Epithelial cell of proximal tubule (primary cell): Measurements from ENCODE around the gene KLF1. TPM values are rescaled to one million over a fixed set of nuclear protein-coding genes. Genes with fewer than 3 reads are reported as not detected.
"Not testable (repeated sequence)": the region's sequence is repeated elsewhere in the genome, so short reads cannot be mapped to it uniquely, and the experiment has no call there.

ENCODE experiments used
- DNase-seq: peaks from one replicate; pipeline ENCODE4 v3.0.0-alpha.2; 2011; ENCODE audit warnings: low read depth
- H3K4me3 ChIP-seq: 2 replicates; pipeline ENCODE4 v1.5.1; 2011; ENCODE audit warnings: low read depth, mild to moderate bottlenecking, low read length
- total RNA-seq: library from RNA; depleted of rRNA; stranded (reverse); fragments of >200 nt; gene quantifications from 2 replicates; pipeline ENCODE4 v1.2.3, GENCODE V29; 2015
- TF ChIP-seq, protein P1 (sequence below): conservative IDR thresholded peaks from 2 replicates; pipeline ENCODE4 v1.5.1; 2012; ENCODE audit warnings: low read depth, mild to moderate bottlenecking, low read length

Gene KLF1
- total RNA-seq, 1 donor from 2014 or later: not detected

DNA sequence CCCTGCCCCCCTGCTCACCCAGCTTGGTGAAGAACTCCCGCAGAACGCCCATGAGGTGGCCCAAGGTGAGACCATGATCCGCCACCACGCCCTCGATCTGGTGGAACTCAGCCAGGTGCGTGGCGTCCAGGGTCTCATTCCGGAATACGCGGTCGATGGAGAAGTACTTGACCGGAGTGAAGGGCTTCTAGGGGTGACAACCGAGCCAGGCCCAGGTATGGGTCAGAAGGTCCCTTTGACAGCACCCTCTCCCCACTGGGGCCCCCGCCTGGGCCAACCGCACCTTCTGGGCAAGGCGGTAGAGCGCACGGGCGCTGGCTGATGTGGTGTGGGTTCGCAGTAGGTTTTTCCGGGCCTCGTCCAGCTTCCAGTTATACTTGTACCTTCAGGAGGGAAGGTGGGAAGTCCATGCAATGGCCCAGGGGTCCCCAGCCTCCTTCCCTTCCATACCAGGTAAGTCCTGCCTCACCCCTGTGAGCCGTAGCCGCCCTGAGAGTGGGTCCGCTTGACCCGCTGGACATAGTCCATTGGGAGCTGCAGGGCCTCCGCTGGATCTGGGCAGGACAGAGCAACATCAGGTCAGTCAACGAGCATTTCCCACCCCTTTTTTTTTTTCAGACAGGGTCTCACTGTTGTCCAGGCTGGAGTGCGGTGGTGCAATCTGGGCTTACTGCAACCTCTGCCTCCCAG is 37.8 kb upstream of the KLF1 start:
- no peak for DNase-seq
- TF ChIP-seq, protein P1, sequence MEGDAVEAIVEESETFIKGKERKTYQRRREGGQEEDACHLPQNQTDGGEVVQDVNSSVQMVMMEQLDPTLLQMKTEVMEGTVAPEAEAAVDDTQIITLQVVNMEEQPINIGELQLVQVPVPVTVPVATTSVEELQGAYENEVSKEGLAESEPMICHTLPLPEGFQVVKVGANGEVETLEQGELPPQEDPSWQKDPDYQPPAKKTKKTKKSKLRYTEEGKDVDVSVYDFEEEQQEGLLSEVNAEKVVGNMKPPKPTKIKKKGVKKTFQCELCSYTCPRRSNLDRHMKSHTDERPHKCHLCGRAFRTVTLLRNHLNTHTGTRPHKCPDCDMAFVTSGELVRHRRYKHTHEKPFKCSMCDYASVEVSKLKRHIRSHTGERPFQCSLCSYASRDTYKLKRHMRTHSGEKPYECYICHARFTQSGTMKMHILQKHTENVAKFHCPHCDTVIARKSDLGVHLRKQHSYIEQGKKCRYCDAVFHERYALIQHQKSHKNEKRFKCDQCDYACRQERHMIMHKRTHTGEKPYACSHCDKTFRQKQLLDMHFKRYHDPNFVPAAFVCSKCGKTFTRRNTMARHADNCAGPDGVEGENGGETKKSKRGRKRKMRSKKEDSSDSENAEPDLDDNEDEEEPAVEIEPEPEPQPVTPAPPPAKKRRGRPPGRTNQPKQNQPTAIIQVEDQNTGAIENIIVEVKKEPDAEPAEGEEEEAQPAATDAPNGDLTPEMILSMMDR: no peak
- H3K4me3 ChIP-seq: no peak overlapping the region

DNA sequence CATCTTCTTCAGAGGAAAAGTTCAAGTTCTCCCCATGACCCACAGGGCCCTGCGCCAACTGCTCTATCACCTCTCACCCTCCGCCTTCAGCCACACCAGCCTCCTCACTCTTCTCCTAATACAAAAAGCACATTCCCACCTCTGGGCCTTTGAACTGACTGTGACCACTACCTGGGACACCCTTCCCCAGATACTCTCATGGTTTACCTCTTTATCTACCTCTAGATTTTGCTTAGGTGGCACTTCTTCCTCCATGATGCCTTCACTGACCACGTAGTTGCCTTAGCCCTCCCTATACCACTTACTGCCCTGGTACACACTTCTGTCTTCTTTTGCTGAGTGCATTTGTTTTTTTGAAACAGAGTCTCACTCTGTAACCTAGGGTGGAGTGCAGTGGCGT is 36.0 kb upstream of the KLF1 start:
- no peak for DNase-seq
- TF ChIP-seq, protein P1: no peak
- no peak overlapping the region for H3K4me3 ChIP-seq

DNA sequence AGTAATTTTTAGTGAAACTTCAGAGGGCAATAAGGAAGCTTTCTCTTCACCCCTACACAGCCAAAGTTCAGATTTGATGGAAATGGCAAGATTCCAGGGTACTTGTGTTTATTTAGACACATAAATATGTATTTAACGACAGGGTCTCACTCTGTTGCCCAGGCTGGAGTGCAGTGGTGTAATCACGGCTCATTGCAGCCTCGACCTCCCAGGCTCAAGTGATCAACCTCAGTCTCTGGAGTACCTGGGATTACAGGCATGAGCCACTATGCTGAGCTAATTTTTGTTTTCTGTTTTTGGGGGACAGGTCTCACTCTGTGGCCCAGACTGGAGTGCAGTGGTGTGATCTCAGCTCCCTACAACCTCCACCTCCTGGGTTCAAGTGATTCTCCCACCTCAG is 34.0 kb upstream of the KLF1 start:
- TF ChIP-seq, protein P1: no peak
- H3K4me3 ChIP-seq: no peak overlapping the region
- no peak for DNase-seq

DNA sequence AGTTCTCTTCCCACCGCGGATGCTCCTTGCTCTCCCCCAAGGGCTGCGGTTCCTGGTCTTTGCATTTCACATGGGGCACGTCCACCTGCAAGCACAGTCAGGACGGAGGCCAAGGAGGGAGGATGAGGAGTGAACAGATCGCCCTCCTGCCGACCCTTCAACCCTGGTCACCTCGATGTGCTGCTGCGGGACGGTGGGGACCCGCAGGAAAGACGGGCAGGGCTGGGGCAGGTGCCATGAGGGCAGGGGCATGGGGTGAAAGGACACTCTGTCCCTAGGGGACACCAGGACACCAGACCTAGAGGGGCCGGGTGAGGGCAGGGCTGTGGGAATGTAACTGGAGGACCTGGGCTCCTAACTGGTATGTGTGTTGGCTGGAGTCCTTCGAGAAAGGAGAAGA is 31.3 kb upstream of the KLF1 start:
- TF ChIP-seq, protein P1: no peak
- no peak for DNase-seq
- no peak overlapping the region for H3K4me3 ChIP-seq

DNA sequence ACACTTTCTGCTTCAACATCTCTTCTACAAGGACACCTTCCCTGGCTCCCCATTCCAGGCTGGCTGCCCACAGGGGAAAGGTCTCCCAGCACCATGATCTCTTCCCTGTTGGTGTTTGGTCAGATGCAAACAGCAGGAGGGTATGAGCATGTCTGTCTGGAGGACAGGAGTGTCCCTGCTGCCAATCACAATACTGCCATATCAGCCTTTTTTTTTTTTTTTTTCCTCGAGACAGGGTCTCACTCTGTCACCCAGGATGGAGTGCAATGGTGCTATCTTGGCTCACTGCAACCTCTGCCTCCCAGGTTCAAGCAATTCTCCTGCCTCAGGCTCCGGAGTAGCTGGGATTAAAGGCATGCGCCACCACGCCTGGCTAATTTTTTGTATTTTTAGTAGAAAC is 28.9 kb upstream of the KLF1 start:
- DNase-seq, H3K4me3 ChIP-seq: not testable (repeated sequence)

DNA sequence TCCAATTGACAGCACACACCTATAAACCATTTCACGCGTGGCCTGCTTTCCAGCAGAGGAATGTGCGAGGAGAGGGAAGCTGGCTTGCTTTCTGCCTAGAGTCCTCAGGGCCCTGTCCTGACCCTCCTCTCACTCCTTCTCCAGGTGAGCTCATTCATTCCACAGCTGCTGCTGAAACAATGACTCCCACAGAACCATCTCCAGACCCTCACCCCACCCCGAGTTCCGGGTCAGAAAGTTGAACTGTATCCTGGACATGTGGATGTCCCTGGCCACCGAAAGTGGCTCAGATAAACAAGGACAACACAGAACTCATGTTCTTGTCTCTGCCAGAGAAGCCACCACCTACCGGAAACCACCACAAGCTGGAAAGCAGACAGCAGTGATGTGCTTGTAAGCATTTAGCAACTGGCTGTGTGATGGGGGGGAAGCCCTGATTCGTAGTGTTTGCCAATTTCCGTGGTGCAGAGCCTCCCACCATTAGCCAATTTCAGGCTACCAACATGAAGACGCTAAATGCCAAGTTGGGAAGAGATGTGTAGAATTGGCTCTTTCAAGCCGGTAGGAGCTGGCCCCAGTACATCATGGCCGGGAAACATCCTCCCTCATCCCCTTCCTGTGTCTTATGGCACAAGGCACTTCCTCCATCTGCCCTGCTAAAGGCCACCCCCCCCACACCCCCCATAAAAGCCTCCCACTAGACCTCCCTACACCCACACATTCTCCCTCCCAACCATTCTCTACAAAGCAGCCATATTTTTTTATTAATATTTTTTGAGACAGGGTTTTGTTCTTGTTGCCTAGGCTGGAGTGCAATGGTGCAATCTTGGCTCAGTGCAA is 27.1 kb upstream of the KLF1 start:
- no peak for DNase-seq
- TF ChIP-seq, protein P1: no peak
- no peak overlapping the region for H3K4me3 ChIP-seq

DNA sequence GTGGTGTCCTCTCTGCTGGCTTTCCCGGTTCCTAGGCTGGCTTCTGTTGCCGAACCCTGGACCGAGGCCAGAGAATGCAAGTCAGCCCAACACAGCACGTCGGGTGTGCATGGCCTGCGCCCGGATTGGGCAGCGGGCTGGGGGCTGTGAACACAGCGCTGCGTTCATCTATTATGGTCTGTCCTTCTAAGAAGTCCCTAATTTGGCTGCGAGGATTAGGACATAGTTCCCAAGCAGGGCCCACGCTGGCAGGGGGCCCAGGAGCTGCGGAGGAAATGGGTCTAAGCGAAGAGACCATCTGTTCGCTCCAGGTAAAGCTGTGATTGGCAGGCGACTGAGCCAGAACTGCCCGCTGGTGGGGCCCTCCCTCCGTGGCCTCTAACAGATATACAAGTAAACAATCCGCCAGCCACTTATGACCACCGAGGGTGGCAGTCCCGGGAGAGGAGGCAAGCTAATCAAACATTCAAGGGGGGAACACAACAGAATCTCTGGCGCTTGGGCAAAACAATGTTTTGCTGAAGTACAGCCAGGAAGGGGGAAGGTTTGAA is 26.1 kb upstream of the KLF1 start:
- TF ChIP-seq, protein P1: no peak
- no peak for DNase-seq
- no peak overlapping the region for H3K4me3 ChIP-seq
